ENCODE results near the gene THSD4. TPM values are rescaled to one million over a fixed set of nuclear protein-coding genes. Genes with fewer than 3 reads are reported as not detected.
A peak's percentile ranks its signal among the peaks of the same experiment; 100 is the strongest.

Gene THSD4
- total and polyA plus RNA-seq, 2 of the 4 experiments (the other 2 are of a cell fraction): 25.5 to 31.1 TPM

DNA sequence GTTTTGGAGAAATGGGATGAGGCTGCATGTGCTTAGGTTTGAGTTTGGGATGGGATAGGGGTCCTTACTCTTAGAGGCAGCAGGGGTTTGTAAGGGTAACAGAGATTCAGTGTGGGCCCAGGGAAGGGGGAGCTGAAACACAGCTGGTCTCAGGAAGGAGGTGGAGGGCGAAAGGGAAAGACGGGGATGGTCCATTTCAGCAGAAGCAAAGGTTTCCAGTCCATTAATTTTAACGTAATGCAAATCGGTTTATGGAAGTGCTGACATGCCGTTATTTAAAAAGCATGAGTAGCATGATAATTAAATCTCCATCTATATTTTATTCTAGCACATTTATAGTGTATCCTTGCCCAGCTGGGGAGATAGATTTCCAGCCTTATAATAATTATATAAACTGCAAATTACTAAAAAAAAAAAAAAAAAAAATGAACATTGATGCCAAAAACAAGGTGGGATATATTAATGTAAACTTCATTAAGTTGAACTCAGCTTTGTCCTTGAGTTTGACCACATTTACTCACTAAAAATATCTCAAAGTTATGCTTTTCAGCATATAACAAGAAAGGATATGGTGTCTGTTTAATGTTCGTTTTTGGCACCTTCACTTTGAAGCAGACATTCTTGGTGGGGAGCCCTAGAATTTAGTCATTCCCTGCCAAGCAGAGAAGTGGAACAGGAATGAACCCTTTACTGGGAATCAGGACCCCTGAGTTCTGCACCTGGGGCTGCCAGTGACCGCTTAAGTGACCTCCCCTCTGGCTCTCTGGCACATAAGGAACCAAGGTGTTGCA lies 234.7 kb downstream of the THSD4 start:
- ATAC-seq (ENCODE audit: low read depth) (no peak), DNase-seq (no peak)
- H2AFZ ChIP-seq (replicated peaks; ENCODE audit: low read length, poor library complexity): no peak overlapping the region
- WGBS, 2 experiments (ENCODE audit: extremely low coverage in 2 of 2, insufficient read length in 1 of 2): 100% methylated on average over 2 of the region's 7 CpGs; no CpG with 5 or more reads in 1 of the 2 experiments
- H3K4me3 ChIP-seq (ENCODE audit: insufficient read depth, low read depth, low read length): no peak overlapping the region
- TF ChIP-seq POLR2A (IDR thresholded peaks at IDR 0.05; ENCODE audit: low read depth, low read length): no peak
- no peak for TF ChIP-seq CEBPB (IDR thresholded peaks at IDR 0.05; ENCODE audit: low read depth, low read length)
- TF ChIP-seq MAFK (IDR thresholded peaks at IDR 0.05; ENCODE audit: low read depth, low read length): peak; percentile 60
- H2AK9ac ChIP-seq (replicated peaks; ENCODE audit: low read depth, low read length, poor library complexity): no peak overlapping the region
- H3K56ac ChIP-seq (ENCODE audit: extremely low read depth, insufficient read depth, low read length): no peak overlapping the region
- H3K23ac ChIP-seq (ENCODE audit: low read depth, low read length): no peak overlapping the region
- intact Hi-C loops (cut with micrococcal nuclease): no loop called here
- H2AK5ac ChIP-seq (ENCODE audit: low read depth, low read length): no peak overlapping the region
- no peak overlapping the region for H2BK20ac ChIP-seq (ENCODE audit: low read depth, low read length)
- no peak overlapping the region for H3K14ac ChIP-seq (replicated peaks; ENCODE audit: low read depth, low read length)
- no peaks in the 10 kb centered on the region for H3K27me3 ChIP-seq (ENCODE audit: control insufficient read depth, insufficient read depth, low read length)
- in situ Hi-C loops (cut with MboI; ENCODE audit: low sequenced_read_pairs): no loop called here
- POLR2A ChIA-PET (ENCODE audit: unreplicated experiment): no interaction called here
- no peak overlapping the region; the same call in 1 of the 2 replicates for H3K4ac ChIP-seq (ENCODE audit: low read depth, low read length)
- H3K9ac ChIP-seq (ENCODE audit: low read depth, low read length): no peak overlapping the region
- BruUV-seq (replicated peaks): no TSS peak
- H3K79me1 ChIP-seq (ENCODE audit: low read depth in 1 of 2, low read length in 2 of 2): peaks cover 0 to under 1% of the 10 kb centered on the region in 2 experiments; a peak in 1 of 4 replicates
- no peak overlapping the region for H2BK5ac ChIP-seq (ENCODE audit: low read depth, low read length, poor library complexity, severe bottlenecking)
- no peak overlapping the region for H2BK15ac ChIP-seq (ENCODE audit: low read depth, low read length)
- H3K27ac ChIP-seq (ENCODE audit: insufficient read depth, low read length): no peak overlapping the region
- H4K5ac ChIP-seq (ENCODE audit: low read depth, low read length): no peak overlapping the region
- no peak overlapping the region for H3K4me2 ChIP-seq (ENCODE audit: low read depth, low read length)
- no peaks in the 10 kb centered on the region for H4K20me1 ChIP-seq (ENCODE audit: insufficient read depth, low read length)
- no peaks in the 10 kb centered on the region for H3K9me3 ChIP-seq (ENCODE audit: control insufficient read depth, insufficient read depth, low read length)
- H4K8ac ChIP-seq (ENCODE audit: low read depth in 2 of 2, low read length in 2 of 2): no peak overlapping the region
- H3K4me1 ChIP-seq (ENCODE audit: control insufficient read depth, insufficient read depth, low read length): peaks cover 6% of the 10 kb centered on the region; the same call in 1 of the 2 replicates
- H3K9me1 ChIP-seq (ENCODE audit: insufficient read depth, low read length): peaks cover 9% of the 10 kb centered on the region; the same call in 1 of the 2 replicates
- H2BK120ac ChIP-seq (ENCODE audit: low read depth, low read length): no peak overlapping the region
- no peak overlapping the region for H3K18ac ChIP-seq (ENCODE audit: low read depth, low read length)
- CTCF ChIA-PET: interaction anchor here (0.6 to 1.0 kb wide), 2 partner anchors 11 to 15 kb away, joined by 3 read pairs; no protein-coding TSS in a partner anchor
- dilution Hi-C loops (cut with HindIII; ENCODE audit: low sequenced_read_pairs, unreplicated experiment): no loop called here
- peaks cover 20% of the 10 kb centered on the region for H3K36me3 ChIP-seq (ENCODE audit: control insufficient read depth, insufficient read depth, low read length)
- no peak overlapping the region; the same call in 1 of the 2 replicates for H4K91ac ChIP-seq (ENCODE audit: insufficient read depth, low read depth, low read length)

Data from IMR-90 (cell line).